Keratinocyte (primary cell): Measurements from ENCODE around the gene PARD3. TPM values are rescaled to one million over a fixed set of nuclear protein-coding genes. Genes with fewer than 3 reads are reported as not detected.

Experiments used
- DNase-seq: peaks from one replicate; pipeline ENCODE4 v3.0.0-alpha.2; 2011; ENCODE audit warnings: low read depth, missing footprints, low spot score
- FAIRE-seq: peaks from 2 replicates; lab custom pipeline; 2011; peaks lifted over from hg19 to GRCh38; lab: Jason Lieb, UNC
- H2AFZ ChIP-seq: 2 replicates; pipeline ENCODE4 v1.6.0; 2012; ENCODE audit warnings: low read length, control low read depth, inconsistent platforms; ENCODE audit not compliant: control insufficient read depth
- H3K27ac ChIP-seq: 2 replicates; pipeline ENCODE4 v1.5.1; 2011; ENCODE audit warnings: low read length; ENCODE audit not compliant: control insufficient read depth, insufficient read depth
- H3K27me3 ChIP-seq: 3 replicates; pipeline ENCODE4 v1.6.0; 2011; ENCODE audit warnings: low read length; ENCODE audit not compliant: control insufficient read depth, insufficient read depth; ENCODE audit errors: extremely low read depth
- H3K36me3 ChIP-seq, 2 experiments: 2 replicates in 1 of 2; 3 replicates in 1 of 2; pipeline ENCODE4 v1.5.1; 2011; ENCODE audit warnings: low read length in 2 of 2, mild to moderate bottlenecking in 1 of 2; ENCODE audit not compliant: control insufficient read depth in 2 of 2, insufficient read depth in 2 of 2; ENCODE audit errors: extremely low read depth in 1 of 2
- H3K4me1 ChIP-seq: 3 replicates; pipeline ENCODE4 v1.5.1; 2011; ENCODE audit warnings: low read length; ENCODE audit not compliant: control insufficient read depth, insufficient read depth; ENCODE audit errors: extremely low read depth
- H3K4me2 ChIP-seq: 3 replicates; pipeline ENCODE4 v1.6.0; 2011; ENCODE audit warnings: low read depth, low read length; ENCODE audit not compliant: control insufficient read depth, insufficient read depth; ENCODE audit errors: extremely low read depth
- H3K4me3 ChIP-seq, 3 experiments: fragments of 200-600 bp in 1 of 3; sonication (generic) in 1 of 3; 2 replicates in 2 of 3; 3 replicates in 1 of 3; pipeline ENCODE4 v1.5.1; 2011 to 2016; ENCODE audit warnings: low read length in 3 of 3, mild to moderate bottlenecking in 3 of 3, control low read depth in 2 of 3, inconsistent platforms in 1 of 3, low read depth in 1 of 3, mixed read lengths in 1 of 3, mixed run types in 1 of 3, moderate library complexity in 1 of 3; ENCODE audit not compliant: control insufficient read depth in 2 of 3, insufficient read depth in 2 of 3; ENCODE audit errors: extremely low read depth in 1 of 3
- H3K79me2 ChIP-seq: 2 replicates; pipeline ENCODE4 v1.6.0; 2012; ENCODE audit warnings: low read length; ENCODE audit not compliant: control insufficient read depth, insufficient read depth
- H3K9ac ChIP-seq: 3 replicates; pipeline ENCODE4 v1.6.0; 2011; ENCODE audit warnings: low read length; ENCODE audit not compliant: control insufficient read depth, insufficient read depth; ENCODE audit errors: extremely low read depth
- H3K9me1 ChIP-seq: 3 replicates; pipeline ENCODE4 v1.6.0; 2011; ENCODE audit warnings: low read length; ENCODE audit not compliant: control insufficient read depth, insufficient read depth; ENCODE audit errors: extremely low read depth
- H3K9me3 ChIP-seq: 2 replicates; pipeline ENCODE4 v1.5.1; 2012; ENCODE audit warnings: low read depth, low read length; ENCODE audit not compliant: control insufficient read depth
- H4K20me1 ChIP-seq: 3 replicates; pipeline ENCODE4 v1.6.0; 2011; ENCODE audit warnings: low read length; ENCODE audit not compliant: control insufficient read depth, insufficient read depth; ENCODE audit errors: extremely low read depth
- CTCF ChIP-seq, 3 experiments: IDR thresholded peaks in 1 of 3; conservative IDR thresholded peaks in 1 of 3; optimal IDR thresholded peaks in 1 of 3; 2 replicates in 2 of 3; 3 replicates in 1 of 3; pipeline versions ENCODE3 to v1.5.1; 2011; ENCODE audit warnings: low read length in 3 of 3, mild to moderate bottlenecking in 3 of 3, moderate library complexity in 2 of 3, control low read depth in 1 of 3, inconsistent platforms in 1 of 3; ENCODE audit not compliant: insufficient read depth in 2 of 3; ENCODE audit errors: extremely low read depth in 1 of 3
- EZH2 ChIP-seq: IDR thresholded peaks from one replicate; pipeline ENCODE4 v1.6.1; 2012; ENCODE audit warnings: inconsistent platforms, mild to moderate bottlenecking, low read length, moderate library complexity
- dilution Hi-C: fragments of 300-500 bp; cut with MboI; formaldehyde crosslinking; loops from one replicate; pipeline ENCODE4 v1.7.0; 2020; ENCODE audit warnings: low sequenced_read_pairs; ENCODE audit not compliant: extremely low pct_ligation_motif_present
- polyA plus RNA-seq, 5 experiments: library from polyadenylated mRNA; depleted of rRNA in 3 of 5; stranded (reverse) in 3 of 5; stranded (forward) in 1 of 5; unstranded in 1 of 5; fragments of >200 nt; gene quantifications; 1 replicate in 1 of 5; 2 replicates in 3 of 5; 3 replicates in 1 of 5; pipeline versions ENCODE4 v1.2.1 to v1.2.3, GENCODE V29; 2011 to 2012; ENCODE audit warnings: missing spikeins in 2 of 5, low read depth in 1 of 5, low replicate concordance in 1 of 5

Gene PARD3
- polyA plus RNA-seq, 1 donor (not counting 4 experiments of a cell fraction or from before 2014, with no cell fraction given) = 46.4 TPM

- H3K79me2 ChIP-seq = peaks cover 11% of the 10 kb centered on the region
- dilution Hi-C loops = no loop called here
- H3K9ac ChIP-seq = no peak overlapping the region
- no peak overlapping the region for H3K27ac ChIP-seq
- H4K20me1 ChIP-seq = no peaks in the 10 kb centered on the region
- no peak overlapping the region for H3K4me3 ChIP-seq
- H3K4me1 ChIP-seq = peaks cover 7% of the 10 kb centered on the region
- H3K27me3 ChIP-seq = no peaks in the 10 kb centered on the region
- H3K36me3 ChIP-seq = no peaks in the 10 kb centered on the region
- H3K9me1 ChIP-seq = no peaks in the 10 kb centered on the region
- H3K9me3 ChIP-seq = no peaks in the 10 kb centered on the region
- DNase-seq (no peak), FAIRE-seq (no peak)
- no peak overlapping the region for H3K4me2 ChIP-seq
- TF ChIP-seq CTCF (optimal IDR thresholded peaks at IDR 0.05 in 1 of 3, IDR thresholded peaks at IDR 0.05 in 1 of 3, conservative IDR thresholded peaks at IDR 0.05 in 1 of 3; ENCODE audit: extremely low read depth in 1 of 3, insufficient read depth in 2 of 3, low read length in 3 of 3) (no peak), EZH2 (no peak)
- no peak overlapping the region for H2AFZ ChIP-seq
Observed at GRCh38 chr10:34555653-34556052, 259.4 kb downstream of the PARD3 start.

GRCh38 chr10:34553747-34554146 lies 261.3 kb downstream of the PARD3 start:
- Histone ChIP-seq H3K4me3 (no peak overlapping the region), H3K79me2 (peaks cover 17% of the 10 kb centered on the region), H3K4me1 (peaks cover 7% of the 10 kb centered on the region), H3K36me3 (no peaks in the 10 kb centered on the region), H3K9me3 (no peaks in the 10 kb centered on the region), H3K27me3 (no peaks in the 10 kb centered on the region), H2AFZ (no peak overlapping the region), H3K27ac (no peak overlapping the region), H3K9me1 (no peaks in the 10 kb centered on the region), H4K20me1 (no peaks in the 10 kb centered on the region), H3K9ac (no peak overlapping the region), H3K4me2 (no peak overlapping the region)
- FAIRE-seq = no peak
- TF ChIP-seq CTCF (optimal IDR thresholded peaks at IDR 0.05 in 1 of 3, IDR thresholded peaks at IDR 0.05 in 1 of 3, conservative IDR thresholded peaks at IDR 0.05 in 1 of 3; ENCODE audit: extremely low read depth in 1 of 3, insufficient read depth in 2 of 3, low read length in 3 of 3) (no peak), EZH2 (no peak)
- DNase-seq = no peak
- dilution Hi-C loops = no loop called here
